Brain pericyte (primary cell): ENCODE measurements around the gene MAP3K20.
"Not testable (repeated sequence)": the region's sequence is repeated elsewhere in the genome, so short reads cannot be mapped to it uniquely, and the experiment has no call there.

ENCODE experiments used
- DNase-seq: peaks from one replicate; pipeline ENCODE4 v3.0.0-alpha.2; 2012; ENCODE audit warnings: low read depth, low spot score

MAP3K20 gene

GRCh38 chr2:173230181-173230580, 154.5 kb downstream of the MAP3K20 start:
- no peak for DNase-seq

DNA sequence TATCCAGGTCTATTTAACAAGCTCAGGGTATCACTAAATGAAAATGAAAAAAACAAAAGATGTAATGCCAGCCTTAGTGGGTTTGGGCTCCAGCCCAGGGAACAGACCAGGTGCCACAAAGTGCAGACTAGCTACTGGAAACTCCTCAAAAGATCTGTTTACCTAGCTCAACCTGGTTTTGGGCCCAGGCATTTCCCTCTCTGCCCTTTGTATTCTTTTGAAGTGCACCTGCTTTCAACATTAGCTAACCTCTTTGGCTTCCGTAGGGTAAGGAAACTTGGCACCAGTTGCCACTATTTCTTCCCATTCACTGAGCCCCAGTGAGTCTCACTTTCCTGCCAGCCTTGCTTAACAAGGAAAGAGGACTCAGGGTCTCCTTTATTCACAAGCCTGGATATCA, 155.4 kb downstream of the MAP3K20 start:
- DNase-seq = no peak

DNA sequence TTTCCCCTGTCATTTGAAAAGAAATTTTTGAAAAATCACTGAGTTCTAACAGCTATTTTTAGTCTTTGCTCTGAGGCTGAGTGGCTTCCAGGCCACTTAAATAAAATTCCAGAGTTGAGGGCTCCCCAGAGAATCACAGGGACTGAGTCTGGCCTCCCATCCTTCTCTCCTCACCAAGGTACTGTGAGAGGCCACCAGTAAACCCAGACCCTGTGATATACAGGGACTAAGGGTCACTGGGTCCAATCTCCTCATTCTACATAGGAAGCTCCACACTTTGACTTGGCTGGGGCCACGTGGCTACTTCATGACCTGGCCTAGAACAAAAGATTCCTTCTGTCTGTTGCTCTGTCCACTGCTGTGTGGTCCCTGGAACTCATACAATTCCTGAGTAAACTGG, 155.8 kb downstream of the MAP3K20 start:
- DNase-seq = no peak

DNA sequence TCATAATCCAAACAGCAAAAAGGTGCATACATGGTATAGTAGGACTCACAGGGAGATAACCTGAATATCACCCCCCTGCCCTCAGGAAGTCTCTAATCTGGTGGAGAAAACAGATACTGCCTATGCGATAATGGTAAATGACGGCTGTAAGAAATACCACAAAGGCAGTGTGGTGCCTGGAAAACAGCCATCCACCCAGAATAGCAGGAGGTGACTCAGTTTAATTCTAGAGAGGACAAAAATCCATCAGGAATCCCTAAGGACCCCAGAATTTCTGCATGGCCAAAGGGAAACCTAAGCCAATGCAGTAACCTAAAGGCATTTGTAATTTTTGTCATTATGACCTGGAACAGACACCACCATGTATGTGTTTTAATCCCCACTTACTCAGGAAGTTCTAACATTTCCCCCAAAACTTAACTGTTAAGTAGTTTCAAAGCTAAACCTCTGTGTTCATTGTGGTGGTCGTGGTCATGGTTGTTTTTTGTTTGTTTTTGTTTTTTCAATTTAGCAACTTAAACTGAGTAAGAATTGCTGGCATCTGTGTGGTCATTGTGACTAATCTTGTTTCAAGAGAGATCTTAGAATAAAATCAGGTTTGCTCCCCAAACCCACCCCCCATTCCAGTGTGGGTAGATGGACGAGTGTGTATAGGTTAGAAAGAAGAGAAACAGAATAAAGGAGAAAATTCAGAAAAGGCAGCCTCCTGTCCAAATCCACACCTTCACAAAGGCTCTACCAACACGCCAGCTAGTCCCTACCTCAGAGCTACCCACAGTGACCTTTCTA, 157.5 kb downstream of the MAP3K20 start:
- DNase-seq = no peak

GRCh38 chr2:173235947-173236803, 160.5 kb downstream of the MAP3K20 start:
- no peak for DNase-seq

DNA sequence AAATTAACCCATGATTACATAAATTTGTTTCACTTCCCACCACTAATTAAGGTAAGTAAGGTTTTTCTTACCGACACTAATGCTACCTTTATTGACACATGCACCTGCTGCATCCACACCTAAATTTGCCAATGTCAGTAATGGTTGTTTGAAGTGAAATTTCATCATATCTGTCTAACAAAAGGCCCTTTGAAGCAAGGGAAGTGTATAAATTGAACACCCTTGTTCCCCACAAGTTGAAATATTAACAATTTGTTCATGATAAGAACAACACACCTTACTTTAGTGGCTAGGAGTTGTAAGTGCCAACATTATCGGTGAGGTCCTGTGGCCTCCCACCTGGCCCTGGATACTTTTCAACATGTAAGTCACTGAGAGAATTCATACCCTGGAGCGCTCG, 162.7 kb downstream of the MAP3K20 start:
- no peak for DNase-seq

DNA sequence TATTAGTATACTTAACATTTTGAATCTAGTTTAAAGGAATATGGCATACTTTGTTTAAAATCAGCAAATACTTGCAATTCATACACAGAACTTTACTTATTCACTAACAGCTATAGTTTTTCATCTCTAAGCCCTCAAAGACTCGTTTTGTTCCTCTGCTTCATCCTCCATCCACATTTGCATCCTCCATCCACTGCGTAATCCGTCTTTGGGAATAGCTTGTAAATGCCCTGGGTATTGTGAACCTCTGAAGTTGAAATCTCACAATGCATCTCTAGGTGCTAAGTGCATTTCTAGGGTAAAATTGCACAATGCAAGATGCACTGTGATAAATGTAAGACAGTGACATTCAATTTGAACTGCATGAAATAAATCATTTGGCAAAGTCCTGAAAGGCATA, 163.2 kb downstream of the MAP3K20 start:
- DNase-seq = no peak

DNA sequence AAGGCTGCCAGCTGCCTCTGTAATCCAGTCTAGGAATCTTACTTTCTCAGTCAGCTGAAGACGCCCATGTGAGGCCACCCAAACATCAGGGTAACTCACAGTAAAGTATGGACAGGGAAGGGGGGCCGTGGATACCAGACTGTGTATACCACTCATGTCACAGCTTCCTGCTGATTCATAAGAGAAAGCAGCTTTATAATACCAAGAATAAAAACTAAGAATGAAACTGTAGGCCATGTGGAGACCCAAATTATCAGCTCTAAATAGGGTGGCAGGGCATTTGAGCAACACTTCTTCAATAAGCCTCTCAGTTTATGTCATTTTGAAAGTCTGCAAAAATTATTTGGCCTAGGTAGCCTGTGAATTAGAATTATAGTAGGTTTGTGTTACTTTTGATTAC, 164.0 kb downstream of the MAP3K20 start:
- DNase-seq = no peak

DNA sequence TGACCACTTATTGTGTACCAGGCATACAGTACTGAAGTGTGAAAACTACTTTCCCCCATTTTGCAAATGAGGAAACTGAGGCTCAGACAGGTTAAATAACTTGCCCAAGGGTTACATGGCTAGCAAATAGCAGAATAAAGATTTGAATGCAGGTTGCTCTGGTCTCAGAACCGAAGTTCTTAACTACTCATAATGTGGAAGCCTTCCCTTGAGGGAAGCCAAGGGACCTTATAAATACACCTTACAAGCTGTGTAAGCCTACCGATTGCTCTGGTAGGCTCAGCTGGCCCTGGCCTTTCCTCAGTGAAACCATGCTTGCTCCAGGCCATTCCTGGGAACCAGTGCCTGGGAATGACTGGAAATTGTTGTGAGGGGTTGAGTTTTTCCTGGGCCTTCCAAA, 164.4 kb downstream of the MAP3K20 start:
- no peak for DNase-seq

DNA sequence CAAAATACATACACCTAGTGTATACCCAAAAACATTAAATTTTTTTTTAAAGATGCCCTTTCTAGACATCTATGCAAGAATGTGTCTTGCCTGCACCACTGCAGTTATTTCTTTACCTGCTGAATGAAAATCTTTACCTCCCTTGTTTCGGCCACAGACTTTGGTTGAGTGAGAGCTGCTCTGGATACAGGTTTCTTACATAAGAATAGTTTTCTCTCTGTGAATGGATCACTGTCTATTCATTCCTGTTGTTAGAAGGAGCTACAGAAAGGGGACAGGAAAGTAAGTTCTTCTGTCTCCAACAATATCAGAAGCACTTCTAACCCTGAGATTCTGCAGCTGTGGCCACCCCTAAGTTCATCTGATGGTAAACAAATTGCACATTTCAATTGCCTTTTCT, 166.0 kb downstream of the MAP3K20 start:
- DNase-seq = no peak

GRCh38 chr2:173247156-173247555, 171.5 kb downstream of the MAP3K20 start:
- DNase-seq = no peak

- DNase-seq = no peak
These were observed 172.7 kb downstream of the MAP3K20 start for GRCh38 chr2:173248381-173248780.

- no peak for DNase-seq
These were observed 174.3 kb downstream of the MAP3K20 start for GRCh38 chr2:173249661-173250641.

DNA sequence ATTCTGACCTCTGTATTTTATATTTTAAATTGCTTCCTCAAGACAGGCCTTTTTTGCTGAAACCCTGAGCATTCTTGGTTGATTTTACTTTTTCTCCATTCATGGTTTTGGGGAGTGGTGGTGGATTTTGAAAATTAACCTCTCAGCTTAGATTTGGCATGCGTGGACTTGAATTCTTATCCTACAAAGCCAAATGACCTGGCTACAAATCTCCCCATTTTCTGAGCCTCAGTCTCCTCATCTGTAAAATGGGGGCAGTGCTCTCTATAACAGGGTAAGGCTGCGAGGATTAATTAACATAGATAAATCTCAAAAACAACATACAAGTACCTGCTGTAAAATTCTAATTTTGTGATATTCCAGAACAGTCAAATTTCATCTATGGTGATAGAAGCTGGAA, 175.6 kb downstream of the MAP3K20 start:
- DNase-seq = no peak

DNA sequence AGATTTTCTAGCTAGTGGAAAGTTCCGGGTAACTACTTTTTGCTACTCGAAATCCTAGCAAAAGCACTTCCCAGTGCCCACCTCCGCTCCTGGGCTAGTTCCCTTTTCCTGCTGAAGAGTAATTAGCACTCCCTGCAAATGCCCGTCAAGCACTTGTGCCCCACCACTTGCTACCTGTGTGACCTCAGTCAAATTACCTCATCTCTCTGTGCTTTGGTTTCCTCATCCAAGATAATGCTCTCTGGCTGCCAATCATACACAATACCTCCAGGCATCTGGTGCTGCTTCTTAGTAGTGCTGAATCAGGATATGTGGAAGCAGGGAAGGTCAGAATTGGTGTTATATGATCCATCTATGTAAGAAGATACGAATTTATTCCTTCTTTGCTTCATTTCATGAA, 176.9 kb downstream of the MAP3K20 start:
- no peak for DNase-seq

DNA sequence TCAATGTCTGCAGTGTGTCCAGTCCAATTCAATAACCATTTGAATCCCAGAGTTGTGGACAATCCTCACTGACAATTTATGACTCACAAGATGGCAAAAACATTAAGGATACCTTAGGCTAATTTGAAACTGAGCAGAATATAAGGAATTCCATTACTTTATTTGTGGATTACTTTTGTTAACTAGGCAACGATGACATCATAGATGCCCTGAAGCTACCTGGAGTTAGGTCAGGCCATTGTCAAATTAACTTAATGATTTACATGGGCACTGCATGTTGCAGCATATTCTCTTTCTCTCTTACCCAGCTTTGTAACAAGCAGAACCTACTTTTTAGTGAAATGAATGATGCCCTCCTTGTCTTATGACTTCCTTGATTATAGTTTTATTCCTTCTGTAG, 179.0 kb downstream of the MAP3K20 start:
- DNase-seq = no peak

DNA sequence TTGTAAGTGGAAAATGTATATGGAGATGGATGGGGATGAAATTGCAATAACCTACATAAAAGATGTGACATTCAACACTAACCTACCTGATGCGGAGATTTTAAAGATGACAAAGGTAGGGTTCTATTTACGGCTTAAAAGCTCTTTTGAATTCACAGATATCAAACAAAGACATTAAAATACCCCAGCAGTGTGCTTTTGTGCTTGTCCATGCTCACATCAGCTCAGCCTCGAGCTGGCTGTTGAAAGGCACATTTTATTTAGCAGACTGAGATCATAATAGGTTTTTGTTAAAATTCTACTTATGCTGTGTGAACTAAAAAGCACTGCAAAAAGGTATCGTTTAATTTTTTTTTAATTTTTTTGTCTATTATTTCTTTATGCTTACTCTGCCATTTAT, 183.1 kb downstream of the MAP3K20 start:
- no peak for DNase-seq

DNA sequence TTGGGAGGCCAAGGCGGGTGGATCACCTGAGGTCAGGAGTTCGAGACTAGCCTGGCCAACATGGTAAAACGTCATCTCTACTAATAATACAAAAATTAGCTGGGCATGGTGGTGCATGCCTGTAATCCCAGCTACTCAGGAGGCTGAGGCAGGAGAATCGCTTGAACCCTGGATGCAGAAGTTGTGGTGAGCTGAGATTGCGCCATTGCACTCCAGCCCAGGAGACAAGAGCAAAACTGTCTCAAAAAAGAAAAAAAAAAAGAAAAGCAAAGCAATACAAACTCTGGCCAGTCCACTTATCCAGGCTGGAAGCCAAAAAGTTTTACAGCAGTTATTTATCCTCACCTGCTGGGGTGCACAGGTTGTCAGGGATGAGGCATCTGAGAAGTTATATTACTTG, 186.7 kb downstream of the MAP3K20 start:
- DNase-seq = not testable (repeated sequence)

DNA sequence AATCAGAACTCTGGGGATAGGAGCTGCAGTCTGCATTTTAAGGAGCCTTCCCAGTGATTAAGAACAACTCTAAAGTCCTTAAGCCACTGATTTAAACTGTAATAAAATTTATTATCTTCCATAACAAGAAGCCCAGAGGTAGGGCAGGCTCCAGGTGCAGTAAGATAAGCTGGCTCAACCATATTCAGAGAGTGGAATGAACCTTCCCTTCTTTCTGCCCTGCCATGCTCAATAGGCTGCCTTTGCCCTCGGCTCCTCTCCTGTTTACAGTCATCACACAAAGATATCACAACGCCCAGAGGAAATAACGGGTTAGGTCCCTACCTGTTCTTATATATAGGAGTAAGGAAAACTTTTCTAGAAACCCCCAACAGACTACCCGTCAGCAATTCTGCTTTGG, 188.5 kb downstream of the MAP3K20 start:
- no peak for DNase-seq

DNA sequence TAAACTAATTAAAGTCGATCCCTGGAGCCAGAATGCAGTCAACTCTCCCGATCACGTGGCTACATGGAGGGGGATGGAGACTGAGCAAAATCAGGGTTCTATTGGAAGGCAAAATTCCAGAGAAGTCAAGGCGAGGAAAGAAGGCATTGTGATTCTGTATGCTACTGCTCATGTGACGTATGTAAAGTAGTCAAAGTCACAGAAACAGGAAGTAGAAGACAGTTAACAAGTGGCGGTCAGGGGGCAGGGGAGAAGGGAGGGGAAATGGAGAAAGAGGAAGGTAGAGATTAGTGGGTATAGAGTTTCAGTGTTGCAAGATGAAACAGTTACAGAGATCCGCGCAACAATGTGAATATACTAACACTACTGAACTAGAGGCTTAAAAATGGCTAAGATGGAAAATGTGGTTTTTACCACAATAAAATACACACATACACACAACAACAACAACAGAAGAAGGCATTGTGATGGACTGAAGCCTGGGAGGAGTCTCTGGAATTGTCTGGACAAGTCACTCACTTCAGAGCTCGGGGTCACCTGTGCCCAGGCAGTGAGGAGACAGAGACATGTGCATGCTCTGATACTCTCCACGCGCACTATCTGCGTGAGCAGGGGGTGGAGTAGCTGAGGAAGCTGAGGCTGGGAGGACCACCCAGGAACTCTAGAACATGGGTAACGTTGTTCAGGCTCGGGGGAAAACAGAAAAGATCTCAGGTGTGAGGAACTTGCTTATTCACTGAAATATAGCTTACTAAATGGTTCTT, 189.1 kb downstream of the MAP3K20 start:
- DNase-seq = no peak

DNA sequence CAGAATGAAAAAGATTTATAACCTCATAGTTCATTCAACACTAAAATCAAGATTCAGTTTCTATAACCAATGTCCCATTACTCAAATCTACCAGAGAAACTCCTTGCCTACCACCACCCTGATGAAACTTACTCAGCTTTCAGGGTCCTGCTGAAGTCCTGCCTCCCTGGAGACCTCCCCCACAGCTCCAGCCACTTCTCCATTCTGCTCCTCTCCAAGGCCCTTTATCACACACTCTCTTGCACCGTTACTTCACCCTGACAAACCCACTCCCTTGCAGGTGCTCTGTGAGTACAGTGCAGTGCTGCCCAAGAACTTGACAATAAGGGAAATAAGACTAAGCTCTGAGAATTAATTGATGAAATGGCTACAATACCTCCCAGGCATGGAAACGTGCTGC, 195.5 kb downstream of the MAP3K20 start:
- DNase-seq = no peak
